Sigmoid colon (tissue), 3 donors: Measurements from ENCODE around the gene ADAT1.
A peak's percentile ranks its signal among the peaks of the same experiment; 100 is the strongest.

Experiments used
- CTCF ChIP-seq, 4 experiments: fragments of 450-650 bp in 3 of 4; fragments of 200-600 bp in 1 of 4; IDR thresholded peaks; one replicate each; pipeline ENCODE4 v1.5.1; 2016 to 2019; ENCODE audit warnings: antibody characterized with exemption in 4 of 4, mild to moderate bottlenecking in 3 of 4, moderate library complexity in 2 of 4
- POLR2A ChIP-seq, 2 donors: fragments of 450-650 bp; IDR thresholded peaks; one replicate each; pipeline ENCODE4 v1.6.1; 2016; ENCODE audit warnings: antibody characterized with exemption in 2 of 2, mild to moderate bottlenecking in 2 of 2, moderate library complexity in 2 of 2

GRCh38 chr16:75647492-75648264, 24.6 kb upstream of the ADAT1 start, which contains the start of the genes KARS1 and TERF2IP:
- TF ChIP-seq CTCF (IDR thresholded peaks at IDR 0.05) (no peak), POLR2A (IDR thresholded peaks at IDR 0.05) (peak; percentile 95 to 98)
